ENCODE results near the gene SLC25A43.
"Not testable (repeated sequence)": the region's sequence is repeated elsewhere in the genome, so short reads cannot be mapped to it uniquely, and the experiment has no call there.

SLC25A43 gene

DNA sequence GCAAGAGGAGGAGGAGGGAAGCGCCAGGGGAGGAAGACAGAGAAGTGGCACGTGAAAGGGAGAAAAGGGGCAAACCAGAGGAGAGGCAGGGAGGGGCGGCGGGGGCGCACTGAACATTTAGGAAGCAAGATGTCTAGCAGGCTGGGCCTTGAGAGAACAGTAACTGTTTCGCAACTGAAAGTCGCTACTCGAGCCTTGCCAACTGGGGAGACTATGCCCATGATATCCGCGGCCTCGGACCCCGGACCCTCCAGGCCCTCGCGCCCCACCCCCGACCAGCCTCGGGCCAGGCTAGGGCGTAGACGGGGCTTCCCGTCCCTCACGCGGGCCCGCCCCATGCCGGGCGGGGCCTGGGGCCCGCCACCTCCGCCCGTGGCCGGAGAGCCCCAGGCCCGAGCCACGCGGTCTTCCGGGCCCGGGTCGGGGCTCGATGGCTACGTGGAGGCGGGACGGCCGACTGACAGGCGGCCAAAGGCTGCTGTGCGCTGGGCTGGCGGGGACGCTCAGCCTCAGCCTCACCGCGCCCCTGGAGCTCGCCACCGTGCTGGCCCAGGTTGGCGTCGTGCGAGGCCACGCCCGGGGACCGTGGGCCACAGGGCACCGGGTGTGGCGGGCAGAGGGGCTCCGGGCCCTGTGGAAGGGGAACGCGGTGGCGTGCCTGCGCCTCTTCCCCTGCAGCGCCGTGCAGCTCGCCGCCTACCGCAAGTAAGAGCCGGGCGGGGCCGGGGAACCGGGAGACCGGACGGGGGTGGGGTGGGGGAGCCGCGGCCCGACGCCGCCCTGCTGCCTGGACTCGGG, at the start of gene SLC25A43:
Gene SLC25A43 (plus strand): TSS at position 363 of the 798 bp plus-strand sequence. CDS start 68 bp downstream, at position 431.
- DNase-seq, result peak; percentile 12

DNA sequence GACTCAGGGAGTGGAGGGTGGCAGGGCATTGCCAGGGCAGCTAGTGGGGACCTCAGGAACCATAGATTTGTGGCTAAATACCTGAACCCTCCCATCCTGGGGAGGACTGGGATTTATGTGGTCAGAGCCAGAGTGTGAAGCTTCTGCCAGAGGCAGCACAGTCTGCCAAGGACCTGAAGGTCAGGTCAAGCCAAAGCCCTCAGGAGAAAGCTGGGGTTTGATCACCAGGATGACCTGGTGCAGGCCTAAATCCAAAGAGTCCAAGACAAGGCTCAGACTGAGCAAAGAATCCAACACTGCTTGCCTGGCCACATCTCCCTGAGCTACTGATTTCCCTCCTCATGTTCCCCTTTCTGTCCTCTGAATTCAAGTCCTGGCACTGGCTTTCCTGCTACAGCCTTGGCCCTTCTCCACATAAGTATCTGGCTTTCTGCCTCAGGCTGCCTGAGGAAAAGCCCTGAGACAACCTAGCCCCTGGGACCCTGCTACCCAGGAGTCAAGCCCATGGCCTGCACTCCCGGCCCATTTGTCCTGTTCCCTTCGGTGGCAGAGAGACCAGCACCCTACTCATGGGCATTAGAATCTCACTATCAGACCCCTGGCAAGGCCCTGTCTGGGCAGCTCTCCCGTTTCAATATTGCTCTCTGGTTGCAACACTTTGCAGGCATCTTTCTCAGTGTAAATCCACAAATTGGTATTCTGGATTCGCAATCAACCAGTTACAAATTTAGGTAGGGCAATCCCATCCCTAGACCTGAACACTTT, 39.3 kb upstream of the SLC25A43 start:
- no peak for DNase-seq

DNA sequence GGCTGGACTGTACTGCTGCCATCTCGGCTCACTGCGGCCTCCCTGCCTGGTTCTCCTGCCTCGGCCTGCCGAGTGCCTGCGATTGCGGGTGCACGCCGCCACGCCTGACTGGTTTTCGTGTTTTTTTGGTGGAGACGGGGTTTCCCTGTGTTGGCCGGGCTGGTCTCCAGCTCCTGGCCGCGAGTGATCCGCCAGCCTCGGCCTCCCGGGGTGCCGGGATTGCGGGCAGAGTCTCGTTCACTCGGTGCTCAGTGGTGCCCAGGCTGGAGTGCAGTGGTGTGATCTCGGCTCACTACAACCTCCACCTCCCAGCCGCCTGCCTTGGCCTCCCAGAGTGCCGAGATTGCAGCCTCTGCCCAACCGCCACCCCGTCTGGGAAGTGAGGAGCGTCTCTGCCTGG, 37.7 kb upstream of the SLC25A43 start:
- not testable (repeated sequence) for DNase-seq

DNA sequence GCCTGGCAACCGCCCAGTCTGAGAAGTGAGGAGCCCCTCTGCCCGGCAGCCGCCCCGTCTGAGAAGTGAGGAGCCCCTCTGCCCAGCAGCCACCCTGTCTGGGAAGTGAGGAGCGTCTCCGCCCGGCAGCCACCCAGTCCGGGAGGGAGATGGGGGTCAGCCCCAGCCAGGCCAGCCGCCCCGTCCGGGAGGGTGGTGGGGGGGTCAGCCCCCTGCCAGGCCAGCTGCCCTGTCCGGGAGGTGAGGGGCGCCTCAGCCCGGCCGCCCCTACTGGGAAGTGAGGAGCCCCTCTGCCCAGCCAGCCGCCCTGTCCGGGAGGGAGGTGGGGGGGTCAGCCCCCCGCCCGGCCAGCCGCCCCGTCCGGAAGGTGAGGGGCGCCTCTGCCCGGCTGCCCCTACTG, 37.1 kb upstream of the SLC25A43 start:
- not testable (repeated sequence) for DNase-seq

DNA sequence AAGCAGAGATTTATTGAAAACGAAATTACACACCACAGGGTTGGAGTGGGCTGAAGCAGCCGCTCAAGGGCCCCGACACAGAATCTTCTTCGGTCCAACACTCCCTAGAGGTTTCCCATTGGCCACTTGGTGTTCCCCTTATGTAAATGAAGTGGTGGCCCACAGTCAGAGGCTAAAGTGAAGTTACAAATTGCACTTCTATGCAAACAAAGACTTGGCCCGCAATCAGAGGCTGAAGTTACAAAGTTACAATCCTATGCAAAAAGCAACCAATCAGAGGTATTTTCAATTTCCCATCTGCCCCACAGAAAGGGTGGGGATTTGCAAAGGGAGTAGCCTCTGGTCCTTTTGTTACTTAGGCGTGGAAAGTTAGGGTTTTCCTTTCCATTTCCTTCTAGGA, 35.7 kb upstream of the SLC25A43 start:
- DNase-seq, result no peak

DNA sequence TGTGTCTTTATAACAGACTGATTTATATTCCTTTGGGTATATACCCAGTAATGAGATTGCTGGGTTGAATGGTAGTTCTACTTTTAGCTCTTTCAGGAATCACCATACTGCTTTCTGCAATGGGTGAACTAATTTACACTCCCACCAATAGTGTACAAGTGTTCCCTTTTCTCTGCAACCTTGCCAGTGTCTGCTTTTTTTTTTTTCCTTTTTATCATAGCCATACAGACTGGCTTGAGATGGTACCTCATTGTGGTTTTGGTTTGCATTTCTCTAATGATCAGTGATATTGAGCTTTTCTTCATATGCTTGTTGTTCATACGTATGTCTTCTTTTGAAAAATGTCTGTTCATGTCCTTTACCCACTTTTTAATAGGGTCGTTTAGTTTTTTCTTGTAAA, 27.3 kb upstream of the SLC25A43 start:
- DNase-seq, result not testable (repeated sequence)

DNA sequence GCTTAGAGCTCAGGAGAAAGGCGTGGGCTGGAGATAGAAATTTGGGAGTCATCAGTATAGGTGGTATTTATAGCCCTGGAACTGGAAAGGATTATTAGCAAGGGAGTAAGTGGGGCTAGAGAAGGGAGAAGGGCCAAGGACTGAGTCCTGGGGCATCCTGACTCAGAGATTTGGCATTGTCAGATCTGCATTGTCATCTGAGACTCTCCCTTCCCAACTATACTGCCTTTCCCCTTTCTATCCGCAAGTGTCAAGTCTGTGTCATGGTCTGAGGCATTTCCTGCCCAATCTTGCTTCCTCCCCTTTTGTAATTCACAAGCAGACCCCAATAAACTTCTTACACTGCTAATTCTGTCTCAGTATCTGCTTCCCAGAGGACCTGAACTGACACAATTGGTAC, 24.4 kb upstream of the SLC25A43 start:
- DNase-seq, result no peak

DNA sequence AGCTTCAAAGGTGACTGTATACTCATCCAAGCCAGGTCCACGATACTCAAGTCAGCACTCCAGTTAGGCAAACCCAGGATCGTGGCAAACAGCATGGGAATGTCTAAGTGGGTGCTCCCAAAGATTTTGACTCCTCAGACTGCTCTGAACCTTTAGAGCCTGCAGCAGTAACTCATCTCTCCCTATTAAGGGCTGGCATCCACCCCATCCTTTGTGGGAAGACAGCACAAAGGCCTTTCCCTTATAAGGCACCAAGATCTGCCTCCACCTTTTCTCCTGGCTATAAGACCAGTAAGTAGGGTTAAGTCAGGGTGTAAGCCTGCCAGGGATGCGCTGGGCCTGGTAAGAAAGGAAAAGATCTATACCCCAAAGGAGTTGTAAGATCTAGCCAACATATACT, 23.6 kb upstream of the SLC25A43 start:
- no peak for DNase-seq

DNA sequence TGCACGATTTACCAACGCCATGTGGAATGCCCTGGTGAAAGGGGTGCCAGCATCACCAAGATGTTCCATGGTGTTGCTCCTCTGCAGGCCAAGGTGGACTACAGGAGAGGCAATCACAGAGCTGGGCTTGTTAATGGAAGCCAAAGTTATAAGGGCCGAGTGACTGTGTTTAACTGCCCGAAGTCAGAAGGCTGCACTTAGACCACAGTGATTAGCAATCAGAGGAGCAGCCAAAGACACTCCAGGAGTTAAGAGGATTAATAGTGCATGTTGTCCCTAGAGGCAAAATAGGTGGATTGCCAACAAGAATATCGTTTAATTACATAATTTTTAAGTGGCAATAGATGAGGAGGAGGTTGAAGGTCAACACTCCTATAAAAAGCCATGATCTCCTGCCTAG, 22.8 kb upstream of the SLC25A43 start:
- DNase-seq, result no peak

DNA sequence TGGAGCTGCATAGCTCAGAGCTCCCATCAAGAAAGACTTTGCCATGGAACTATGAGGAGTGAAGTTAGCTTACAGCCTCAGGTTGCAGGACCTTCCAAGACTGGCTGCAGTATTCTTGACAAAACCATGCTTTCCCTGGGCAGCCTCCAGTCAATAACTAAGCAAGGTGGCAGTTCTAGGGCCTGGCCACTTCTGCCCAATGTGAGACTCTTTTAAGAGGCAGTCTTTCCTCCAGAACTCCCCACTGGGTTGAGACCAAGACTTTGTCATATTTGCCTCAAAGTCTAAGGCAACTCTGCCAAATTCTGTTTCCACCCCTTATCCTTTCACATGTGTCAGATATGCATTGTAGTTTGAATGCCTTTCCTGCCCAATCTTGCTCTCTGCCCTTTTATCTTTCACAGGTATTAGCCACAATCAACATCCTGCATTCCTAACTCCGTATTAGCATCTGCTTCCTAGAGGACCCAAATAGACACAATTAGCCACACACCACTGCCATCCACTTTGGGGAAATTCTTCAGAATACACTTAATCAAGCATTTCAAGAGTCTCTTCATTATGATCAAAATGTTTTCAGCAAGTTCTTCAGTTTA, 17.7 kb upstream of the SLC25A43 start:
- DNase-seq, result no peak

DNA sequence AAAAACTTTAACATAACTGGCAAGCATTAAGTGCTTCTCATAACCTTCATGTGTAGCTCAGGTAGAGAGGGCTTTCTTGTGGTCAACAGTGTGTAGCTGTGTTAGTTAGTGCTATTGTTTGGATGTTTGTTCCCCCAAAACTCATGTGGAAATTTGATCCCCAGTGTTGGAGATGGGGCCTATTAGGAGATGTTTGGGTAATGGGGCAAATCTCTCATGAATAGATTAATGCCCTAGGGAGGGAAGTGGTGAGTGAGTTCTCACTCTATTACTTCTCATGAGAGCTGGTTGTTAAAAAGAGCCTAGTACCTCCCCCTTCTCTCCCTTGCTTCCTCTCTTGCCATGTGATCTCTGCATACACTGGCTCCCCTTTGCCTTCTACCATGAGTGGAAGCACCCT, 16.5 kb upstream of the SLC25A43 start:
- no peak for DNase-seq

DNA sequence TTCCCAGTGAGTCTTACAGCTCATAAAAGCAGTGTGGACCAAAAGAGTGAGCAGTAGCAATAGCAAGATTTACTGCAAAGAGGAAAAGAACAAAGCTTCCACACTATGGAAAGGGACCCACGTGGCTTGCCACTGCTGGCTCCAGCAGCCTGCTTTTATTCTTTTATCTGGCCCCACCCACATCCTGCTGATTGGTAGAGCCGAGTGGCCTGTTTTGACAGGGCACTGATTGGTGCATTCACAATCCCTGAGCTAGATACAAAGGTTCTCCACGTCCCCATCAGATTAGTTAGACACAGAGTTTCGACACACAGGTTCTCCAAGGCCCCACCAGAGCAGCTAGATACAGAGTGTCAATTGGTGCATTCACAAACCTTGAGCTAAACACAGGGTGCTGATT, 12.5 kb upstream of the SLC25A43 start:
- not testable (repeated sequence) for DNase-seq

DNA sequence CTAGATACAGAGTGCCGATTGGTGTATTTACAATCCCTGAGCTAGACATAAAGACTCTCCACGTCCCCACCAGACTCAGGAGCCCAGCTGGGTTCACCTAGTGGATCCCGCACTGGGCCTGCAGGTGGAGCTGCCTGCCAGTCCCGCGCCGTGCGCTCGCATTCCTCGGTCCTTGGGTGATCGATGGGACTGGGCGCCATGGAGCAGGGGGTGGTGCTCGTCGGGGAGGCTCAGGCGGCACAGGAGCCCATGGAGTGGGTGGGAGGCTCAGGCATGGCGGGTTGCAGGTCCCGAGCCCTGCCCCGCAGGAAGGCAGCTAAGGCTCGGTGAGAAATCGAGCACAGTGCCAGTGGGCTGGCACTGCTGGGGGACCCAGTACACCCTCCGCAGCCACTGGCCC, 11.7 kb upstream of the SLC25A43 start:
- DNase-seq, result not testable (repeated sequence)

DNA sequence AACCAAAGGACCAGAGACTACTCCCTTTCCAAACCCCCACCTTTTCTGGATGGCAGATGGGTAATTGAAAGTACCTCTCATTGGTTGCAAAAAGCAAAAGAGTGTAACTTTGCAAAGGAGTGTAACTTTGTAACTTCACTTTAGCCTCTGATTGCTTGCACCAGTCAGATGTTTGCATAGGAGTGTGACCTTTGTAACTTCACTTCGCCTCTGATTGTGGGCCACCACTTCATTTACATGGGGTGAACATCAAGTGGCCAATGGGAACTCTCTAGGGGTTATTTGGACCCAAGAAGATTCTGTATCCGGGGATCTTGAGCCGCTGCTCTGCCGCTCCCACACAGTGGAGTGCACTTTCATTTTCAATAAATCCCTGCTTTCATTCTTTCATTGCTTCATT, 9.9 kb upstream of the SLC25A43 start:
- DNase-seq, result no peak

DNA sequence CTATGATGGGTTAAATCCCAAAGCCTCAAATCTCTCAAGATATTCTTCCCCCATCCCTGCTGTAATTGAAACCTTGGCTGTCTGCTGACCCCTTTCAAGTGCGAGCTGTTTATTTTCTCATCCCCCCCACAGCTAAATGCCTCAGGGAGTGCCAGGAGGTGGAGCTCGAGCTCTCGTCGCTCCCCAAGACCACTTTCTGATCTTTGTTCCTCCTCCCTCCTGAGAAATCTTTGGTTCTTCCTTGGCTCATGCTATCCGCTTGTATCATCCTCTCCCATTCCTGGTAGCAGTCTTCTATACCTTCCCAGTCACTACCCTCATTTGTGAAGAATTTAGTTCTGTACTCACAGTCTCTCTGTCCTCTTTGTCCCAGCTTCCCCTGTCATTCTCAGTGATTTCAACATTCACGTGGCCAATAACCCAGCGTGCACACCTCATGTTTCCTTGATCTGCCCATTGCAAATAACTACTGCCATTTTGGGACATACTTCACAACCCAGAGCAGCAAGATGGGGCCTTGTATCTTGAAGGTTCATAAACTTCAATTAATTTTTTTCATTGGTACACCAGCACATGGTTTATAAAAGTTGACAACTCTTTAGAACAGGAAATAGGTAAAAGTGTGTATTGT, 9.2 kb upstream of the SLC25A43 start:
- DNase-seq, result no peak

DNA sequence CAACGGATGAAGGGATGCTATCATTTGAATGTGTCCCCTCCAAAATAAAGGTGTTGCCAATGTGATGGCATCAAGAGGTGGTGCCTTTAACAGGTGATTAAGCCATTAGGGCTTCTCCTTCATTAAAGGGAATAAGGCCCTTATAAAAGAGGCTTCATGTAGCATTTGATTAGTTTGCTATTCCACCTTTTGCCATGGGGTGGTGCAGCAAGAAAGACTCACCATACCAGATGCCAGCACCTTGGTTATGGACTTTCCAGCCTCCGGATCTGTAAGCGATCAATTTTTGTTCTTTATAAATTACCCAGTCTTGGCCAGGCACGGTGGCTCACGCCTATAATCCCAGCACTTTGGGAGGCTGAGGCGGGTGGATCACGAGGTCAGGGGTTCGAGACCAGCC, 7.9 kb upstream of the SLC25A43 start:
- no peak for DNase-seq

DNA sequence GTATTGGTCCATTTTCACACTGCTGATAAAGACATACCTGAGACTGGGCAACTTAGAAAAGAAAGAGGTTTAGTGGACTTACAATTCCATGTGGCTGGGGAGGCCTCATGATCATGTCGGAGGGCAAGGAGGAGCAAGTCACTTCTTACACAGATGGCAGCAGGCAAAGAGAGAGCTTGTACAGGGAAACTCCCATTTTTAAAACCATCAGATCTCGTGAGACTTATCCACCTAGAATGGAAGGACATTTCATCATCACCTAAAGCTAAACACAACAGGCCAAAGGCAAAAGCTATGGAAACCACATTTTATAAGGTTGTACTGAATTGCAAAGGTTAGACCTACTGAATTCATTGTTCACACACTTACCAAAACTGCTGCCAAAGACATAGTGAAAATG, 6.0 kb upstream of the SLC25A43 start:
- no peak for DNase-seq

DNA sequence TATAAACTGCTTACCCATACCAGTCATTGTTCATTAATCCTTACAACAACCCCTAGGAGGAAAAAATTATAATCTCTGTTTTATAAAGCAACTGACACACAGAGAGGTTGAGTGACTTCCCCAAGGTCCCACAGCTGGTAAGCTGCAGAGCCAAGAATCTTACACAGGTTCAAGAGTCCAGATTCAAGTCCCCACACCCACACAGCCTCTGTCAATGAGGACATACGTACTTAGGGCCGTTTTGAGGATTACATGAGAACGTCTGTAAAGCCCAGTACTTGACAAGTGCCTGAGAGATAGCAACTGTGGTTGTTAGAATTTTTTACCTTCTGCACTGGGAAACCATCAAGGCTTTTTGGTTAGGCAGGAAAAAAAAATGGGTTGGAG, 556 bp upstream of the SLC25A43 start:
- DNase-seq, result no peak

DNA sequence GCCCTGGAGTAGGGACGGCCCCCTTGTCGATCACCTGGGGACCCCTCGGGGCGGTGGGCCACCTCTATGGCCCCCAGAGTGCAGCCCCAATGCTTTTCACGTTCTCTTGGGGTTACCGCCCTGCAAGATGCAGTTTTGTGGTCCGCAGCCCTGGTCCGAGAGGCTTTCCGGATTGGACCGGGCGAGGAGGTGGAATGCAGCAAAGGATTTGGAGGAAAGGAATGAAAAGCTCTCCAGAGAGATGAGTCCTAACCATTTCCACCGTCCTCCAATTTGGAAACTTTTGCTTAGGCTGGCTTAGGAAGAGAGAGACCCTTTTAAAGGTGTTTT, 601 bp downstream of the SLC25A43 start:
- no peak for DNase-seq

DNA sequence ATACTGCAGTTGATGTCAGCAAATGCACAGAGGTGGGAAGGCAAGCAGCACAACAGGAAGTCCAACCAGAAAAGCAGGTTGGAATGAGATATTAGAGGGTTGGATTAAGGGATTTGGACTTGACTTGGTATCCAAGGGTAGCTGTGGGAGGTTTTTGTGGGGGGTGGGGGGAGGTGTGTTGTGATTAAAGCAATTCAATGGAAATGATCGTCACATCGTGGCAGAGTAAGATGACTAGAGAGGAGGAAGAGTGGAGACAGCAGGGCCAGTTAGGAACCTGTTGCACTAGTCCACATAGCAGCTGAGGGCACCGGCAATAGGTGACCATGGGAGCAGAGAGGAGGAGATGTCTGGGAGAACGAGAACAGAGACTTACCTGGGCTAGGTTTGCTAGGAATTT, 2.4 kb downstream of the SLC25A43 start:
- DNase-seq, result peak; percentile 30

DNA sequence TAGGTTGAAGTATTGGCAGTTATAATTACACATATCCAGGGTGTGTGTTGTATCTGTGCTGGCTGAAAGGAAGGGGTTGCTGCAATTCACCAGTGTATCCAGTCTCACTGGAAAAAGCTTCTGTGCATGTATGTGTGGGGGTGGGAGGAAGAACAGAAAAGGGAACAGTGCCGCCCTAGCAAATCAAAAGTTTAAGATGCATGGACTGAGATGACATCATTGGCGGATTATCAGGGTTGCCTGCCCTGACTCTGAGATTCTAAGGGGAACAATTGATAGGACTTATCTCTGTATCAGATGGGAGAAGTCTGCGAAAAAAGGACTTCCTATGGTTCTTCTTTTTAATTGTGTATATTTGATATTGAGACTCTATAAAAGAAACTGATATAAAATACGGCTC, 3.5 kb downstream of the SLC25A43 start:
- no peak for DNase-seq

DNA sequence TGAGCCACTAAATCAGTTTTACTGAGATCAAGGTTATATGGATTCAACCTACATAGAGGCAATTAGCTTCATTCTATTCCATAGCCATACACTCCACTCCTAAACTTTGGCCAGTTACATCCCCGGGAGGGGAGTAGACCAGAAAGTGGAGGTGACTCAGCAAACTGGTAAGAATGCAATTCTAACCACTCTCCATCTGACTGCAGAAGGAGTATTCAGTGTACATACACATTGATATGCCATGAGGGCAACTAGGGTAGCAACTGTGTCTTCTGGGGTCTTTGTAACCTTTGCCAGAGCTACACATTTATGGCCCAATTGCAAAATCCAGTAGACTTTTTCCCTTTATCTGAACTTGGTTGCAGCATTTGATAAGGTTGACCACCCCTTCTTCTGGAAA, 7.6 kb downstream of the SLC25A43 start:
- no peak for DNase-seq

DNA sequence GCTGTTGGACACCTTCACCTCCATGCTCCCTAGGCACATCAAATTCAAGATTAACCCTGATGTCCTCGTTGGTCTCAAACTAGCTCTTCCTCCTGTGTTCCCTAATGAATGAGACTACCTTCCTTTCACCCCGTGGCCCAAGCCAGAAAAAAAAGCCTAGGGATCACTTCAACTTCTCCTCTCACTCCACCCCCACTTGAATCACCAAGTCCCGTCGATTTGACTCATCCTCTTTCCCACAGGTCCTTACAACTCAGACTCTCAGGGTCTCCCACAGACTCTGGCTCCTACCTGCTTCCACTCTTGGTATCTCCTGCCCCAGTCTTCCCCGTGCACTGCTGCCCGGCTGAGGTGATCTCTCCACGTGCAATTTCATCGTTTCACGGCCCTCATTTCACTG, 8.5 kb downstream of the SLC25A43 start:
- DNase-seq, result no peak

Measured in NCI-H510A (cell line).